ENCODE data around the gene RBMS3.
"Not testable (repeated sequence)": the region's sequence is repeated elsewhere in the genome, so short reads cannot be mapped to it uniquely, and the experiment has no call there.

RBMS3 gene

DNA sequence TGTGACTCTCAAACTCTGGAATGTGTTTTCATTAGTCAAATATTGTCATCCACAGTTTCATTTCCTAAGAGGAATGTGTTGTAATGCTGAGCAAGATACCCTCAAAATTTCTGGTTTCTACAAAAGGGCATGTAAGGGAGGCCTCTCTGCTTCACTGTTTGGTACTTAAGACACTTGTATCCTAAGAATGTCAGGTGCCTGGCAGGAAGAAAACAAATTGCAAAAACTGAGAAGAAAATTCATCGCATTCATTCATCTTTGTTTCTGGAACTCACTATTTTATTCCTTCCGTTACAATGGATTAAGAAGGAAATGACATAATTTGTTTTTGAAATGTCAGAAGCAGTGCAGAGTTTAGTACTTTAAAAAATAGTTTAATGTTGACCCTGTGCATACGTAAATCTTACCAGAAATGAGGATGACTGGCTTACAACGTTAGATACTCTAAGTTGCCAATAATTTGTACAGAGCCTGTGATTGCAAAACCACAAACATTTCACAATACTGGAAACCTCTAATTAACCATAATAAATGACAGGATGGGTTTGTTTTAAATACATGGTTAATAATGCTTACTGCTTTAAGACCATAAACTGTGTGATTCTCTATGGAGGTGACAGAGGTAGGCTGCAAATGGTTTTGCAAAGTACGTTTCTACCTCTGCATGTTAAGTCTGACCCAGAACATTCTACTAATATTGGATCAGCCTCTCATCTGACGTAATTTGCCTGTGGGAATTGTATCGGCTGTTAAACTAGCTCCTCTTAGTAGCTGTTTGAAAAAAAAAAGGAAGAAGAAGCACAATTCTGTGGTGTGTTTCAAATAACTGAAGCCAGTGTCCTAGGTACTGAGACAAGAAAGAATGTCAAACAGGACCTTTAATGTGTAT, 477.8 kb downstream of the RBMS3 start:
- DNase-seq = no peak

DNA sequence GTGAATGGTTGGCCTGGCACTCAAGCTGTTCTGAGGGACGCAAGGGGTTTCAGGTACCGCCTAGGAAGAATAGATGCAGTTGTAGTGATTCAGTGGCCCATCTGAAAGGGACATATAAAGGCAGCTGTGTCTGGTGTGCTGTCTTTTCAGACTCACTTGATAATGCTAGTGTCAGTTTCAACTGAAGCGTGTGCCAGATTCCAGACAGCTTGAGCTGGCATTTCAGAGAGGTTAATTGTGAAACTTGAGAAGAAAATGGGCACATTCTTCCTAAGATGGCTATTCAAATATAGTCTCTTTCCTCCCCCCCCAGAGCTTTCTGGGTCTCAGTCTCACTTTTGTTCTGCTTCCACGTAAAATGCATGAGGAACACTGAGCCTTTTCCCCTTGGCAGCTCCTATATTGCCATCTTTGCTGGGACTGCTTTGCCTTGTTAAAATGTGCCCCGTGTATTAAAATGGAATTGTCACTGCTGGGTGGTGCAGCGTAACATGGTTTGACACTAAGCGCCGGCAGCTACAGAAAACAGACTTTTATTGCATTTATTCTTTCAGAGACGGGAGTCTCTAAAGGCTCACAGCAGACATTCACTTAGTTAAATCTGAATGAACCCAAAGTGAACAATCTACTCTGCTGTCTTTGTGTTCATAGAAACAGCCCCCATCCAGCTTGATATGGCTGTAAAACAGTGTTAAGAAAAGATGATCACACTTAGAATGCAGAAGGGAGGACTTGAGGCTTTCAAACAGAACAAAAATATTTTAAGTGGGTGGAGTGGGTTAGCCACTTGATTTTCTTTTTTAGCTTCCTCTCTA, 478.7 kb downstream of the RBMS3 start:
- DNase-seq = no peak

DNA sequence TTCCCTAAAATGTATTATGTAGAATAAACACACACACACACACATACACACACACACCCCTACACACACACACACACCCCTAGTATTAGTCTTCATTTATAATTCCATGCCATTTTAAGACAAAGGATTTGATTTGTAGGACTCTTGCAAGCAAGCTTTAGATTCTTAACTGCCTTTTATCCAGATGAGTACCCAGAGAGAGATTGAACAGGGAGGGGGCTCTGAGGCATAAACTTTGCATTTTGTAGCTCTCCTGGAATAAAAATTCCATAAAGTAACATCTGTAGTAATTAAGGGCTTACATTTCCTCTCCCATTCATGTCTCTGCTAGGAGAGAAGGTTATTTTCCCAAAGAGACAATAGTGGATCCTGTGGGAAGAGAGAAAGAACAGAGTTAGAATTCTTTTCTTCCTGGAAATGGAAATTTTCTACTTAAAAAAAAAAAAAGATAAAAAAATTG, 479.4 kb downstream of the RBMS3 start:
- DNase-seq = no peak

DNA sequence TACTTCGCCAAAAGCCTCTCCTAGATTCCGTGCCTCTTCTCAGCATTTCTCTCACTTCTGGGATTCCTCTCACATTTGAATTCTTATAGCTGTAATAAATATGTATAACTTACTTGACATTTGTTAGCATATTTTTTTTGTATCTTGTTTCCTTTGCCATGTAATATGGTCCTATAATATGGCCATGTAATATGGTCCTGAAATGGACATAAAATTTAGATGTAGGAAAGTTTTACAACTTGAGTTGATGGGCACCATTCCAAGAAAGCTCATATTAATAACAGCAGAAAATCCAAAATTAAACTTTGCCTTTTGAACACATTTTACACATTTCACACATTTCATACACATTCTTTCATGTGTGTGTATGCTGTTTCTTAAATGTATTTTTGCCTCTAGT, 480.6 kb downstream of the RBMS3 start:
- DNase-seq = no peak

DNA sequence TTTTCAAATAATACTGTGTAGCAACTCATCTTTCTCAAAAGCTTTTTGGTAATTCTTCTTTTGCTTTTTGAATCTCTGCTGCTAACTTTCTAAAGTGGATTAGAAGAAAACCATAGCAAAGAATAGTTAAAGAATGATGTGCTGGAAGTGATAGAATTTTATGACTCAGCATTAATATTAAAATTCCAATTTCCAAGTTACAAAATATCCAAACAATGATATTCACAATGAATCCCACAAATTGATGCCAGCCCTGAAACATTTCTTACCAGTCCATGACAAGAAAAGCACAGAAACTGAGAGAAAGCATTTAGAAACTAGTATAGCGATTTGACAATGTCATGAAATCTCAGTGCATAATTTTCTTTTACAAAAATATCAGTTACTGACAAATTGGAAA, 482.2 kb downstream of the RBMS3 start:
- no peak for DNase-seq

DNA sequence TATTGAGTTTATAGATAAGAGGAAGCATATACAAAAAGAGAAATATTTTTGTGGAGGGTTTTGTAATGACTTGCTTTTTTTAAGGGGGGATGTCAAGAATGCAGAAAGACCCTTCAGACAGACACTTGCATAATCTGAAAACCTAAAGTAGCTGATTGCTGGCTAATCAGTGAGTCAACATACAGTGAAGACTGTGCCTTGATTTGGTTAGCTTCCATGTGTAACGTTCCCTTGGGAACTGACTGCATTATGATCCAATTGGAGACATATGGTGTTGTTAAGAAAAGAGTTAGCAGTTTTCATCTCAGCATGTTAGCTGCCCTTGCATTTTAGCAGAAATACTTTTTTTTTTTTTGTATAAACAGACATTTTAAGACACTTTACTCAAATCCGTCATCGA, 483.2 kb downstream of the RBMS3 start:
- DNase-seq = no peak

DNA sequence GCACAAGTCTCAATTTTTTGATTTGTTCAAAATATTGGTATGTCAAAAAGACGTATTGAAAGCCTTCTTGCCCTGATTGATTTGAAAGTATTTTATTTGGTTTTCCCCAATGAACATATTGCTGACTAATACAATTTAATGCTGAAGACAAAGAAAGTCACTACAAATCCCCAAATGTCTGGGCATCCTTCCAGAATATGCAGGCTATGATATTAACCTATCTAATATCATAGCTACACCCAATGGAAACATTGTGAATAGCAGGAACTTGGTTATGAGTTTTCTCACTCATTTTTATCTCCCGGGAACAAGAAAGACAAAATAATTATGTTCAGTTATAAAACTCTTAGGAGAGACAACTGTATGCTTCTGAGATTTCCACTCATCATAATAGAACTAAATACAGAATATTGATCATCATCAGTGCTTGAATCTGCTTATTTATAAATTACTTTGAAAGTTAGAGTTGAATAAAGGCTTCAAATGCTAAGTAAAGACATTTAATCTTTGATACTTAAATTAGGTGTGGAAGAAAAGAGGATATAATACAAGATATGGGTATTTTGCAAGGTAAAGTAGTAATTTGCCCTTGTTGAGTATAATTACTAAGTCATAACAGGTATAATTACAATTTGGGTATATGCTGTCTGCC, 483.9 kb downstream of the RBMS3 start:
- DNase-seq = no peak

DNA sequence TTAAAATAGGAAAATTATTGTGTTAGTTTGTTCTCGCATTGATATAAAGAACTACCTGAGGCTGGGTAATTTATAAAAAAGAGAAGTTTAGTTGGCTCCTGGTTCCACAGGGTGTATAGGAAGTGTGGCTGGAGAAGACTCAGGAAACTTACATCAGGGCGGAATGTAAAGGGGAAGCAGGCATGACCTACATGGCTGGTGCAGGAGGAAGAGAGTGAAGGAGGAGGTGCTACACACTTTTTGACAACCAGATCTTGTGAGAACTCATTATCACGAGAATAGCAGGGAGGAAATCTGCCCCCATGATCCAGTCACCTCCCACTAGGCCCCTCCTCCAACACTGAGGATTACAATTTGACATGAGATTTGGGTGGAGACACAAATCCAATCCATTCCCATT, 490.7 kb downstream of the RBMS3 start:
- DNase-seq = no peak

DNA sequence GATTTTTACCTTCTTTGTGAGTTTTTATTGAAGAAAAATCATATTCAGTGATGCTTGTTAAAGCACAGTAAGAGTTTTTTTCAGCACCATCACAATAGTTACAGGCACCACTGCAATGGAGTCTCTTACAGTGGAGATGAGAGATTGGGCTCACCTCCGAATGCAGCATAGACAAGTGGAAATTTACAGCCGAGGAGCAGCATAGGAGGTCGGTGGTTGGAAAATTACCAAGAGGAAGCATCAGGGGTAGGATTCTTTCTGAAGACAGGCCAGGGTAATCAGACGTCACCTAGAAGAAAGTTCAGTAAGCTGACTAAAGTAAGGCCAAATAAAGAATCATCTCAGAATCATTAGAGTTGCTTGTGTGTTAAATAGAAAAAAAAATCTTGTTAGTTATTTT, 491.6 kb downstream of the RBMS3 start:
- no peak for DNase-seq

DNA sequence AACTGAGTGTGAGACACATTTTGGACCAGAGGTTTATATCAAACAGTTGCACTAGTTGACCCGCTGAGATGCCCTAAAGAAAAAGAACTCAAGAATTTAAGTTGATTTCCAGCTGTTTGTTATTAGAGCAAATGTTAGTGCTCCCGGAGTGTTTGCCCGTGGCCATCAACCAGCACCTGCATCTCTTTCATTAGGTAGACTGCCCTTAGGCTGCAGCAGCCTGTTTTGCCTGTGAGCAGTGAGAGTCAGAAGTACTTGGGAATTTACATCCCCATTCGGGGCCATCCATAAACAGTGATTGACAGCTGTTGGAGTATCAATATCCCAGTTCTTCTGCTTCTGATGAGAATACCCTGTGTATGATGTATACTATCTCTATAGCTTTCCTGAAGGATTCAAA, 492.6 kb downstream of the RBMS3 start:
- no peak for DNase-seq

DNA sequence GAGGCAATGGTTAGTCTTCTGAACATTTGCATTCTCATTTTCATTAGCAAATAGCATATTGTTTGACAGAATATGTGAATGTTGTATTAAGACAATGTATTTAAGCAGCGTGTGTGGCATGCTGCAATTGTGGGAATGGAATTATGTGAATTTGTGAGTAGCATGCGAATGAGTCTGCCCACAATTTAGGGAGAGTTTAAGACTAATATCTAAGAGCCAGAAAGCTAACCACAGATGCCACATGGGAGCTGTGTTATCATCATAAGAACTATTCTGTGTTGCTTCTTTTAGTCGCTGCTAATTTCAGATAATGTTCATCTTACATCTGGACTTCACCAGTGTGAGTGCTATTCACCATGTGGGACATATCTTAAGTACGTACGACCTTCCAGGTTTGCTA, 494.5 kb downstream of the RBMS3 start:
- DNase-seq = no peak

DNA sequence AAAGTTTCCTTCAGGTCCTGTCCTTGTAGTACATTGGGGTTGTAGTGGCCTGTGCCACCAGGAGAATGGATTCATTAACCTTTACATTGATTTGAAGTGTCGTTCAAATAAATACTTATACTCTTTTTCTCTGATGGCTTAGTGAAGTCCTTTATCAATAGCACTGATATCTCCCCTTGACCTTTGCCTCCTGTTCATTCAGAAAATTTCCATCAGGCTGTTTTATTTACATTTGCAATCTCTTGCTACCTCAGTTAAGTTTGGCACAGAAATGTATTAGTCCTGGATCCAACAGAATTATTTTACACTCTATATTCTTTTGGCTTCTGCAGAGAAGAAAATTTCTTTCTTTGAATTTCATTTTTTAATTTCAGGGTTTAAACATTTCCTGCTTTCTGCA, 497.0 kb downstream of the RBMS3 start:
- no peak for DNase-seq

DNA sequence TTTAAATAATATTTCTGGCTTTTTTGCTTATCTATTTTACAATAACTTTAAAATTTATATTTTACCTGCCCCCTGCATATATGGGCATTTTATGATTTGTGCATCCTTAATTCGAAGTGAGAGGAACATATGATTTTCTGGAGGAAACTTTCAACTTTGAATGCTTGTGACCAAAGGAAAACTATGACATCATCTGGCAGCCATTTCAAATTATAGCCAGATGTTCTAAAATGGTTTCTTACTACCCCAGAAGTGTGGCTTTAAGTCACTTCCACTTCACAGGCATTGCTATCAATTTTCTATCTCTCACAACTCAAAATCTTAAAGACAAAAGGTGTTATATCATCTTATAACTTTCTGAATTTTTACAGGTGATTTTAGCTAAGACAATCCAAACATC, 508.8 kb downstream of the RBMS3 start:
- DNase-seq = no peak

DNA sequence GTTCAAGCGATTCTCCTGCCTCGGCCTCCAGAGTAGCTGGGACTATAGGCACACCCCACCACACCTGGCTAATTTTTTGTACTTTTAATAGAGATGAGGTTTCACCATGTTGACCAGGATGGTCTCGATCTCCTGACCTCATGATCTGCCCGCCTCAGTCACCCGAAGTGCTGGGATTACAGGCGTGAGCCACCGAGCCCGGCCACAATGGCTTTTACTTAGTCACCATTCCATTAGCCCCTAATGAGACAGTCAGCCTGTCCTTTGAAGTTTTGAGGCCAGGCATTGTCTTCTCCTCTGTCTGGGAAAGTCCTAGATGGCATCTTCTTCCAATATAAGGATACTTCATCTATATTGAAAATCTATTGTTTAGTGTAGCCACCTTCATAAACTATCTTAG, 515.9 kb downstream of the RBMS3 start:
- DNase-seq = no peak

DNA sequence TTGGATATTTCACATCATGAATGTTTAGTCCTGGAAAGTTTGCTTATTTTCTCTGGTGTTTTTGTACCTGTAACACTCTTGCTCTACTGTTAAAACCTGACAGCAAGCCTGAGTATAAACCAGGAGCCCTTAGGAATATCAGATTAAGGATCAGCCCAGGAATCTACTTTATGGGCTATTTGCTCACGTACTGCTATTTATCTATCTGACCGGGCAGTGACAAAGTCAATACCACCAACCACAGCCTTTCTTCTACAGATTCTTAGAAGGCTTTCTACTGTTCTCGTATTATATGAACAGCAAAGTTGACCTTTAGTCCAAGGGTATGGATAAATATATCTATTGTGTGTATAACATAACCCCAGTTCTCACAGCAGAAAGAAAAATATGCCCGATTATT, 521.2 kb downstream of the RBMS3 start:
- no peak for DNase-seq

DNA sequence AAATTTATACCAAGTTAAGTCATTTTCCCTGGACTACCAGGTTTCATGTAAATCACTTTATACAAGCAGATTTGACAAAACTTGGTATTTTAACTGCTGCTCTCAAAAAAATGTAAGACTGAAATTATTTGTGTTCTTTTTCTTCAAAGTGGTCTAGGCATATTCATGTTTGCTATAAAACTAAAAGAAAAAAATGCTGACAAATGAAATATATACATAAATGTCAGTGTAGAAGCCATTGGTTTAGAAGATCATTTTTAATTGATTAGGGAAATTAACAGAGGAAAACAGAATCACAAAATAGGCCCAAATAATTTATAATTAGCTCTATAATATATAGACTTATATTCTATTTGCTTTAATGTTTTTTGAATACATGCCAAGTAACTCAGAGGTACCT, 523.2 kb downstream of the RBMS3 start:
- DNase-seq = no peak

DNA sequence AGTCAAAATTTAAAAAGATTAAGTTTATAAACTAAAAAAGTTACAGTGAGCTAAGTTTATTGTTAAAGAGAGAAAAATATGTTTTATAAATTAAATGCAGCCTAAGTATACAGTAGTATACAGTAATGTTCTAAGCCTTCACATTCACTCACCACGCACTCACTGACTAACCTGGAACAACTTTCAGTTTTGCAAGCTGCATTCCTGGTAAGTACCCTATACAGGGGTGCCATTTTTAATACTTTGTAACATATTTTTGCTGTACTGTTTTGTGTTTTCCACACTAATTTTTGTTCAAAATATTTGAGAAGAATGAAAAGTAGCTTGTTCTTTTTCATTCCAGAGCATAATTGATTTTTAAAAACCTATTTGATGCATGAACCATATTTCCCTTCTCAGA, 524.9 kb downstream of the RBMS3 start:
- no peak for DNase-seq

DNA sequence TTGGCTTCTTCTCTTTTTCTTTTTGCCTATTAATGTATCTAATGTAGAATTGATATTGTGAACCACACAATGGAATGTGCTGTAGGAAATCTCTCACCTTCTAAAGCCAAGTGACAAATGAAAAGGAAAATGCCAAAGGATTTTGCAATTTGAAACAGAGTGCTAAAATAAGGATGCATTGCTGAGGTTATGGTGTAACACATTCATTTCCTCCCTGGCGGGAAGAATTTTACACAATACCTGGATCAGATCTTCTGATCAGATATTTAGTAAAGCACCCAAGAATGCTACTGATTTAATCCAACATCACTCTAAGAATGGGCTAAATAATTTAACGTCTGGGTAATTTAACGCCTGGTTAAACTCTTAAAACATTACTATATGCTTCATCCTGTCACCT, 527.5 kb downstream of the RBMS3 start:
- DNase-seq = not testable (repeated sequence)

DNA sequence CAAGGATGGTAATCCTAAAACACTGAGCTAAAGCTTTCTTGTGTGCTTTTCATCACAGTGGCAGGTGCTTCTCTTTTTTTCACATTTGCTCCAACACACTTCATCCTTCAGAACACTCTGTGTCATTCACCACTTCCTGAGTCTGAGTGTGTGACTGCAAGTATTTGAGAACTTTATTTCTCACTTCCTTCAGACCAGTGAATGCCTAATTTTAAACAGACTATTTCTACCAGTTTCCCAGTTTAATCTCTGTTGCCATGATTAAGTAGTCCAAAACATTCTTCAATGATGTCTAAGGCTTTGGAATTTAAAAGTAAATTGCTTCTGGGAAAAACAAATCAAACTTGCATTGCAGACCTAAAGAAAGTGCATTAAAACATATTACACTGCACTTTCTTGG, 541.2 kb downstream of the RBMS3 start:
- no peak for DNase-seq

DNA sequence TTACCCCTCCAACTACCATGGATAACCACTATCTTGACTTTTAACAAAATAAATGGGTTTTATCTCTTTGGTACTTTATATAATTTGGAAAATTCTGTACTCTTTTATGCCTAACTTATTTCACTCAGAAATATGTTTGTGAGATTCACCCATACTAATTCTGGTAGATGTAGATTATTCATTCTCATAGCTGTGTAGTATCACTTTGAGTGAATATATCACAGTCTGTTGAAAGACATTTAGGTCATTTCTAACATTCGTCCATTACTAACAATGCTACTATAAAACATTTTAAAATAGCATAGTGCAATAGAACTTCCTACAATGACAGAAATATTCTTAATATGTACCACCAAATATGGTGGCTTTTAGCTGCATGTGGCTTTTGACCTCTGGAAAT, 542.4 kb downstream of the RBMS3 start:
- no peak for DNase-seq

DNA sequence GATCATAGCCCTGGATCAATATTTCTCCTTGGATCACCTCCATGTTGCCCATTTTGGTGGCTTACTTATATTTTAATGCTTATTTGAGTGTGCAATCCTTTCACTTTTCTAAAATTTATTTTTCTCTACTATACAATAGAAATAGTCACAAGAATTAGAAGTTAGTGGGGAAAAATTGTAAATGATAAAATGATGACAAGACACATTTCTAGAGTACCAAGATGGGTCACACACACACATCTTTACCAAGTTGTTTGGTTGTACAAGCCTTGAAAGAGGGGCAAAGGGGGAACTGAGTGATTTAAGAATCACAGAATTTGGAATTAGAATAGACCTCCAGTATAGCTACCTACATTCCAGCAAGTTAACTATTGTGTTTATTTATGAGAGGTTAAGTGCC, 545.8 kb downstream of the RBMS3 start:
- DNase-seq = no peak

DNA sequence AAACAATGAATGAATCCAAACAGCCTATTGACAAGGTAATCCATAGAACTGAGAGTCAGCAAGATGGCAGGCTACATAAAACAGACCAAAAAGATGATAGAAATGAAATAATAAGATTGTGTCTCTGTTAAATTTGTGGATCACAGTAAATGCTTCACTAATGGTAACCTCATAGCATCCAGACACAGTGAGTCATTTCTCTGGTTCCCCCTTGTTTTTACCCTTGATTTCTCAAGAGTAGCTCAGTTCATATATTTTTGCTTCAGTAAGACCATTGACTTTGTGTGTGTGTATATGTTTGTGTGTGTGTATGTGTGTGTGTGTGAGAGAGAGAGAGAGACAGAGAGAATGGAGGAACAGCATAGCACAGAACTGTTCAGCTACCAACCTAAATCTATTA, 546.9 kb downstream of the RBMS3 start:
- no peak for DNase-seq

DNA sequence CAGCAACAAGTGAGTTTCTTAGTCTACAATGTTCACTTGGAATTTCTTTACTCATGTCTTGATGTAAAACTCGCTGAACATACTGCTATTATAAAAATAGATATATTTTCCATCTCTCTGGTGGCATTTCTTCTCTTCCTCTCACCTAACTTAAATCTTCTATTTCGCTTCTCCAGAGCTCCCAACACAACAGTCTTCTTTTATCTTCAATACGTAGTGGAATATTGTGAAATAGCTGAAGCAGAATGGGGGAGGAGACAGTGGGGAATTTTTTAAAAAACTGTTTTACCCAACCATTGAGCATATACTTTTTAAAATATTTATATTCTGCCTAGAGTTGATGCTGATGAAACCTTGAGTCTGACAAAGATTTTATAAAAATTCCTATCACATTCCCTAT, 548.5 kb downstream of the RBMS3 start:
- DNase-seq = no peak

DNA sequence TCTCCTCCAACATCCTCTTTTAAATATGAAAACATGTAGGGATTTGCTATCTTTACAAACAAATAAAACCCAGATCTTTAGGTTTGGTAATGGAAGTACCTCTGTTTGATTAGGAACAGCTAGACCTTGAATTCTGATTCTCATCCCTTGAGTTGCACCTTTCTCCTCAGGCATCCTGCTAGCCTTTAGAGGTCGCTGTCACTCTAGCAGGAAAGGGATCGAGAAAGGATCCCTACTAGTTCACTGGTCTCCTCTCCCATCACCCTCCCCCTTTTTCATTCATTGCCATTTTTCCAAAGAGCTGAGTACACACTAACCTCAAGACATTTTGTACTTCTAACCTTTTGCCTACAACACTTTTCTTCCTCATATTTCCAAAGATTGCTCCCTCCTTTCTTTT, 569.8 kb downstream of the RBMS3 start:
- no peak for DNase-seq
